Suprapubic skin (tissue), 4 donors: ENCODE results near the gene TBXAS1. TPM values are rescaled to one million over a fixed set of nuclear protein-coding genes. Genes with fewer than 3 reads are reported as not detected.

Experiments used
- DNase-seq, 2 donors: peaks; one replicate each; pipeline ENCODE4 v3.0.0-alpha.2; 2019; ENCODE audit warnings: low spot score in 2 of 2
- H3K27ac ChIP-seq: fragments of 200-600 bp; sonication (generic); one replicate; pipeline ENCODE4 v1.5.1; 2019
- H3K27me3 ChIP-seq: fragments of 200-600 bp; sonication (generic); one replicate; pipeline ENCODE4 v1.5.1; 2019
- H3K36me3 ChIP-seq: fragments of 200-600 bp; sonication (generic); one replicate; pipeline ENCODE4 v1.5.1; 2019
- H3K4me1 ChIP-seq: fragments of 200-600 bp; sonication (generic); one replicate; pipeline ENCODE4 v1.5.1; 2019
- H3K4me3 ChIP-seq: fragments of 200-600 bp; sonication (generic); one replicate; pipeline ENCODE4 v1.5.1; 2019; ENCODE audit warnings: mild to moderate bottlenecking
- H3K9me3 ChIP-seq: fragments of 200-600 bp; sonication (generic); one replicate; pipeline ENCODE4 v1.5.1; 2019
- CTCF ChIP-seq, 2 donors: fragments of 200-600 bp in 1 of 2; fragments of 450-650 bp in 1 of 2; sonication (generic) in 1 of 2; IDR thresholded peaks; one replicate each; pipeline ENCODE4 v1.5.1; 2016 to 2019; ENCODE audit warnings: antibody characterized with exemption in 2 of 2, mild to moderate bottlenecking in 1 of 2, moderate library complexity in 1 of 2
- EP300 ChIP-seq: sonication (generic); formaldehyde crosslinking; IDR thresholded peaks from one replicate; pipeline ENCODE4 v1.6.1; 2017; ENCODE audit warnings: antibody characterized with exemption
- POLR2A ChIP-seq, 2 donors: fragments of 450-650 bp; IDR thresholded peaks; one replicate each; pipeline ENCODE4 v1.6.1; 2017; ENCODE audit warnings: antibody characterized with exemption in 2 of 2, mild to moderate bottlenecking in 2 of 2, moderate library complexity in 2 of 2
- POLR2AphosphoS5 ChIP-seq, 3 donors: sonication (generic); formaldehyde crosslinking; IDR thresholded peaks; one replicate each; pipeline ENCODE4 v1.6.1; 2017; ENCODE audit warnings: antibody characterized with exemption in 3 of 3
- WGBS: methylation state at CpG from one replicate; pipeline ENCODE4 v1.1.5; 2018; 5-methylcytosine and 5-hydroxymethylcytosine counted together
- total RNA-seq, 4 donors: library from RNA; depleted of rRNA; stranded (reverse); fragments of >200 nt; gene quantifications; one replicate each; pipeline ENCODE4 v1.1.0, GENCODE V29; 2016

The TBXAS1 gene
- total RNA-seq, 4 donors from 2014 or later: 1.4 to 2.4 (median 2.1) TPM

- TF ChIP-seq POLR2A (IDR thresholded peaks at IDR 0.05) (no peak), CTCF (IDR thresholded peaks at IDR 0.05) (no peak), POLR2AphosphoS5 (IDR thresholded peaks at IDR 0.05) (no peak), EP300 (no peak)
- Histone ChIP-seq H3K9me3 (no peaks in the 10 kb centered on the region), H3K36me3 (no peaks in the 10 kb centered on the region), H3K4me3 (no peak overlapping the region), H3K27me3 (no peaks in the 10 kb centered on the region), H3K4me1 (peaks cover 11% of the 10 kb centered on the region), H3K27ac (no peak overlapping the region)
- no peak for DNase-seq
- WGBS: 66% methylated on average over 4 of the region's 4 CpGs
These were observed 15.8 kb downstream of the TBXAS1 start for GRCh38 chr7:139844779-139845442.

- no peak for TF ChIP-seq POLR2AphosphoS5 (IDR thresholded peaks at IDR 0.05)
- Histone ChIP-seq H3K27ac (no peak overlapping the region), H3K36me3 (no peaks in the 10 kb centered on the region), H3K4me3 (no peak overlapping the region), H3K27me3 (no peaks in the 10 kb centered on the region), H3K9me3 (no peaks in the 10 kb centered on the region), H3K4me1 (peaks cover 11% of the 10 kb centered on the region)
- 35% methylated on average over 4 of the region's 4 CpGs for WGBS
- DNase-seq: no peak
These were observed 16.4 kb downstream of the TBXAS1 start for GRCh38 chr7:139845443-139845805.

GRCh38 chr7:139846297-139846696, 17.2 kb downstream of the TBXAS1 start:
- no peak overlapping the region for H3K4me3 ChIP-seq
- no peaks in the 10 kb centered on the region for H3K36me3 ChIP-seq
- DNase-seq: no peak
- 91% methylated on average over 4 of the region's 4 CpGs for WGBS
- H3K9me3 ChIP-seq: no peaks in the 10 kb centered on the region
- peaks cover 11% of the 10 kb centered on the region for H3K4me1 ChIP-seq
- no peak for TF ChIP-seq POLR2AphosphoS5 (IDR thresholded peaks at IDR 0.05)
- H3K27ac ChIP-seq: no peak overlapping the region
- no peaks in the 10 kb centered on the region for H3K27me3 ChIP-seq

- Histone ChIP-seq H3K4me1 (peaks cover 11% of the 10 kb centered on the region), H3K9me3 (no peaks in the 10 kb centered on the region), H3K27me3 (no peaks in the 10 kb centered on the region), H3K36me3 (no peaks in the 10 kb centered on the region), H3K4me3 (no peak overlapping the region), H3K27ac (no peak overlapping the region)
- TF ChIP-seq POLR2A (IDR thresholded peaks at IDR 0.05): no peak
- no peak for TF ChIP-seq CTCF (IDR thresholded peaks at IDR 0.05)
- no peak for TF ChIP-seq EP300
- TF ChIP-seq POLR2AphosphoS5 (IDR thresholded peaks at IDR 0.05): no peak
- WGBS: 100% methylated on average over 2 of the region's 2 CpGs
- no peak for DNase-seq
These were observed 19.2 kb downstream of the TBXAS1 start for GRCh38 chr7:139848274-139848673.

GRCh38 chr7:139850906-139851305, 21.8 kb downstream of the TBXAS1 start:
- peak in 1 of 2 donors; percentile 11 for DNase-seq
- TF ChIP-seq POLR2A (IDR thresholded peaks at IDR 0.05): no peak
- TF ChIP-seq POLR2AphosphoS5 (IDR thresholded peaks at IDR 0.05): no peak
- no peak for TF ChIP-seq CTCF (IDR thresholded peaks at IDR 0.05)
- no peak for TF ChIP-seq EP300
- WGBS: 92% methylated on average over 3 of the region's 3 CpGs
- Histone ChIP-seq H3K36me3 (no peaks in the 10 kb centered on the region), H3K9me3 (no peaks in the 10 kb centered on the region), H3K27me3 (no peaks in the 10 kb centered on the region), H3K27ac (no peak overlapping the region), H3K4me3 (no peak overlapping the region), H3K4me1 (peaks cover 3% of the 10 kb centered on the region)

- H3K36me3 ChIP-seq: no peaks in the 10 kb centered on the region
- H3K27ac ChIP-seq: no peak overlapping the region
These were observed 22.9 kb downstream of the TBXAS1 start for GRCh38 chr7:139851770-139852481.

More at GRCh38 chr7:139851770-139852481, 22.9 kb downstream of the TBXAS1 start:
- peak in 1 of 2 donors; percentile 31 for DNase-seq
- Histone ChIP-seq H3K27me3 (no peaks in the 10 kb centered on the region), H3K4me3 (no peak overlapping the region), H3K9me3 (no peaks in the 10 kb centered on the region), H3K4me1 (peaks cover 3% of the 10 kb centered on the region)
- TF ChIP-seq POLR2AphosphoS5 (IDR thresholded peaks at IDR 0.05): no peak
- TF ChIP-seq EP300: no peak
- no peak for TF ChIP-seq CTCF (IDR thresholded peaks at IDR 0.05)
- no peak for TF ChIP-seq POLR2A (IDR thresholded peaks at IDR 0.05)
- 93% methylated on average over 4 of the region's 4 CpGs for whole genome bisulfite sequencing
